GM20431 (cell line): ENCODE results near the gene NFIX.

ENCODE experiments used
- in situ Hi-C: fragments of 300-500 bp; cut with MseI, MboI; formaldehyde crosslinking; loops from one replicate; pipeline ENCODE4 v1.15.0; 2020; ENCODE audit warnings: low sequenced_read_pairs; ENCODE audit not compliant: unreplicated experiment

Gene NFIX

DNA sequence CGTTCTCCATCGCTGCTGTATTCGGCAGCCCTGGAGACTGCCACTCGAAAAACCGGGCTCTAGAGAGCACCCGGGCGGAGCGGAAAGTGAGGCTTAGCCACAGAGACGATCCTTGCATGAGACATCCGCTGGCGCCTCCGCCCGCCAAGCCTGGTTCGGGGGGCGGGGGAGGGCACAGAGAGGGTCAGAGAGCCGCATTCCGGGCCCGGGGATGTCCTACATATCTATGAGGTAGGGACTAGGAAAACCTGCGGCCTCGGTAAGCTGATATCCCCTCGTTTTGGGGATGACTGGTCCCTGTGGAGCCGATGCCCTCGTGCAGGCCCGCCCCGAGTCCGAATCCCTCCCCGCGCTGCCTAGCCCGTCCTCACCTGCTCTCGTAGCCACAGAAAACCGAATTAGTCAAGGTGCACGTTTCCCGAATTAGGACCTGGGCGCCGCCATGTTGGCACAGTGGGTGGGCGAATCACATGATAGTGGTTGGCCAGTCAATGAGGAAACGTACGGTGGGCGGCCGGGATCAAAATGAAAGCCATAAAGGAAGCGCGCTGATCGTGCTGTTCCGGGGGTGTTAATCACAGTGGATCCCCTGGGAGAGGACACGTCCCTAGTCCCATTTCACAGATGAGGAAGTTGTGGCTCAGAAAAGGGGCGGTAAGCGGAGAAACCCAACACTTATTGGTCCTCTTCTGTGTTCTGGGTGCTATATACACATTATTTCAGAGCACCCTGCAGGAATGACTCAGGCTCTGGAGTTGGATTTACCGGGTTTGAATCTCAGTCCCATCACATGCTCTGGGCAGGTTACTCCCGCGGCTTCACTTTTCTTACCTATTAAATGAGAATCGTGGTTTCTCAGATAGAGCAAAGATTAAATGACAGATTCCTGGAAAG, 121.3 kb downstream of the NFIX start, which contains the start of gene TRMT1:
Gene TRMT1, minus strand, starts transcription at position 459 of the 894 bp plus-strand sequence. Its CDS starts 341 bp downstream, at position 118.
- in situ Hi-C loops: no loop called here

- in situ Hi-C loops: no loop called here
Measured at GRCh38 chr19:13117176-13117771, 122.0 kb downstream of the NFIX start.

- in situ Hi-C loops: no loop called here
Measured at GRCh38 chr19:13117772-13118423, 122.6 kb downstream of the NFIX start, which contains the start of gene NACC1. NACC1 (plus strand) TSS chr19:13118264; CDS start chr19:13135208, 16,944 bp downstream.

GRCh38 chr19:13118424-13119193, 123.3 kb downstream of the NFIX start:
- in situ Hi-C loops: no loop called here

DNA sequence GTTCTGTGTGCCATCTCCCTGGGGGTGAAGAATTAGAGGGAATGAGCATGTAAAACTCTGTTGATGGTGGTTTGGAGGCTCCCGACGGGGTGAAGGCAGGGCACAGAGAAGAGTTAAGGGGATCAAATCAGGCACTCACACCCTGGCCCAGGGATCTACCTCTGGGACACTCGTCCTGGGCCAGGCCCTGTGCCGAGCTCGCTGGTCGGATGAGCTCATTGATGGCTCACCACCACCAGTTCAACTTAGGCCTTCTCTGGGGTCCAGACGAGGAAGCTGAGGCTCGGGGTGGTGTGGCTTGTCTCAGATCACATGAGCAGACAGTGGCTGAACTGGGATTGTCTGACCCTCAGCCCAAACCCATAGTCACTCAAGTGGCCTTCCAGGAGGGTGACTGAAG, 124.4 kb downstream of the NFIX start:
- in situ Hi-C loops: no loop called here

GRCh38 chr19:13120031-13120430, 124.8 kb downstream of the NFIX start:
- in situ Hi-C loops: no loop called here

DNA sequence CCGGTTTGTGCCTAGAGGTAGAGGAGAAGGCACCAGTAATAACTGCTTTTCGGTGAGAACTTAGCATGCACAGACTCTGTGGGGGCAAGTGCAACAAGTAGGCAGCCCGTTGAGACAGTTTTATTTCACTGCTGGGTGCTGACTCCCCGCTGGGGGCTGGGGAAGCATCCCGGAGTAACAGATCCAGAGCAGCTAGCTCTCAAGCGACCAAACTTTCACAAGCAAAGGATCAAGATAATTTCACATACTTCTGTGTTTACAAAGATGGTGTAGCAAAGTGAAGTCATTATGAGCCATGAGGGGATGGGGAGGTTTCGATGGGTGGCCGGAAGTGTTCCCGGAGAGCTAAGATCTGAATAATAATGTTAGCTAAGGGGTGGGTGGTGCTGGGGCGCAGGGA, 125.5 kb downstream of the NFIX start:
- in situ Hi-C loops: no loop called here

- in situ Hi-C loops: no loop called here
Measured at GRCh38 chr19:13121551-13122274, 126.4 kb downstream of the NFIX start.

DNA sequence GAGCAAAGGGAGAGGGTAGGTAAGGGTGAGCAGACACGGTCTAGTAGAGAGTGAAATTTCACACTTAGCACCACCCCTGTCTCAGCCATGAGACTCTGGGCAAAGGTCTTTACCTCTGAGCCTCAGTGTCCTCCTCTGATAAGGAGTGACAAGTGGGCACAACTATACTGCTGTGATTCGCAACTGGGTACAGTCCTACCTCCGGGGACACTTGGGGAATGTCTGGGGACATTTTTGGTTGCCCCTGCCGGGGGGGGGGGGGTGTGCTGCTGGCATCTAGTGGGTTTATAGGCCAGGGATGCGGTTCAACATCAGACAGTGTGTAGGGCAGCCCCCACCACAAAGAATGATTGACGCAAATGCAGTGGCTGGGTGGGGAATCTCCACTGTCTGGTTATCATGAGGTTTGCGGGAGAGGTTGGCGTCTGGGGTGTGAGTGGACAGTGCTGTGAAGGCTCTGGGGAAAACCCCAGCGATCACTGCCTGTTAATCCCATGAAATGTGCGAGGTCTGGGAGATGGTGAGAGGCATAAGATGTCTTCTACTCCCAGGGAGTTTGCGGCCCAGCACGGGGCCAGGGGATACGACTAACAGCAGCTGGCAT, 127.1 kb downstream of the NFIX start:
- in situ Hi-C loops: no loop called here

- in situ Hi-C loops: no loop called here
Measured at GRCh38 chr19:13122980-13123957, 128.0 kb downstream of the NFIX start.

- in situ Hi-C loops: no loop called here
Measured at GRCh38 chr19:13127051-13127450, 131.8 kb downstream of the NFIX start.

- in situ Hi-C loops: no loop called here
Measured at GRCh38 chr19:13127811-13128575, 132.7 kb downstream of the NFIX start.

DNA sequence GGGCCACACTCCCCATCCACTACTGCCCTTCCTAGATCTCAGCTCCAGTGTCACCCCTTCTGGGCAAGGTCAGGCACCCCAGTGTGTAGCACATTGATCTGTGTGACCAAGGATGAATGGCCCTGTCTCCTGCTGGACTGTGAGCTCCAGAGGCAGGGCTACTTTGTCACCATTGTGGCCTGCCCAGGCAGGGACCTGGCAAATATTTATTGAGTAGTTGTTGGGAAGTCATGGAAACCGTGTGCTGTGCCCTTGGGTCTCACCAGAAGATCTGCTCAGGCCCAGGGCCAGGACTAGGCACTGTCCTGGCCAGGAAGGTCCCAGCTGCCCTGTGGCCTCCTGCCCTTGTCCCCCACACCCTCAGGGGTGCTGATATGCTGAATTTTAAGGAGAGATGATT, 133.3 kb downstream of the NFIX start:
- in situ Hi-C loops: no loop called here

GRCh38 chr19:13129384-13129783, 134.1 kb downstream of the NFIX start:
- in situ Hi-C loops: no loop called here

GRCh38 chr19:13130886-13131490, 135.7 kb downstream of the NFIX start:
- in situ Hi-C loops: no loop called here

- in situ Hi-C loops: no loop called here
Measured at GRCh38 chr19:13132471-13133180, 137.4 kb downstream of the NFIX start.
